A549 (cell line): Measurements from ENCODE around the gene TMOD4. TPM values are rescaled to one million over a fixed set of nuclear protein-coding genes. Genes with fewer than 3 reads are reported as not detected.

ENCODE experiments used
- ATAC-seq, 2 experiments: fragments of 200-7000 bp in 1 of 2; fragments of >200 bp in 1 of 2; cut with Nextera tagmentation in 1 of 2; cut with Tn5 transposase in 1 of 2; 3 replicates each; pipeline versions ENCODE4 v1.8.0 to v1.9.1; 2018 to 2020; ENCODE audit warnings: mild to moderate bottlenecking in 1 of 2, moderate library complexity in 1 of 2
- CTCF ChIA-PET: fragments of 300-600 bp; sonication (Branson Sonifier 250); formaldehyde crosslinking; extraction: SDS; loops from one replicate; lab custom pipeline; 2021; ENCODE audit warnings: antibody characterized with exemption, inconsistent platforms; lab: Yijun Ruan, JAX
- POLR2A ChIA-PET: fragments of 350-600 bp; formaldehyde crosslinking; extraction: SDS; loops from one replicate; lab custom pipeline; 2021; ENCODE audit warnings: antibody characterized with exemption, inconsistent platforms; lab: Yijun Ruan, JAX
- DNase-seq, 2 experiments: peaks; one replicate each; pipeline versions ENCODE4 v3.0.0 to v3.0.0-alpha.2; 2011 to 2016; ENCODE audit warnings: low read depth in 1 of 2, low spot score in 1 of 2
- FAIRE-seq: peaks from 2 replicates; lab custom pipeline; 2011; peaks lifted over from hg19 to GRCh38; lab: Jason Lieb, UNC
- H3K27ac ChIP-seq, 2 experiments: fragments of >200 bp; sonication (Bioruptor Twin); formaldehyde crosslinking; 3 replicates each; pipeline ENCODE4 v1.5.1; 2016 to 2017
- H3K4me1 ChIP-seq: fragments of >200 bp; sonication (Bioruptor Twin); formaldehyde crosslinking; 3 replicates; pipeline ENCODE4 v1.6.1; 2016
- H3K4me2 ChIP-seq: fragments of >200 bp; sonication (Bioruptor Twin); formaldehyde crosslinking; 3 replicates; pipeline ENCODE4 v1.6.1; 2016
- H3K4me3 ChIP-seq: fragments of >200 bp; sonication (Bioruptor Twin); formaldehyde crosslinking; 3 replicates; pipeline ENCODE4 v1.5.1; 2016
- H3K9me3 ChIP-seq: fragments of >200 bp; sonication (Bioruptor Twin); formaldehyde crosslinking; 3 replicates; pipeline ENCODE4 v1.6.1; 2016
- CBX8 ChIP-seq: fragments of 200-600 bp; sonication (generic); IDR thresholded peaks from 2 replicates; pipeline ENCODE4 v1.6.1; 2016
- CEBPB ChIP-seq, 2 experiments: fragments of >200 bp in 1 of 2; sonication (Bioruptor Twin) in 1 of 2; formaldehyde crosslinking in 1 of 2; IDR thresholded peaks; 2 replicates each; pipeline ENCODE4 v1.6.1; 2012 to 2016
- CTCF ChIP-seq: fragments of >200 bp; sonication (Bioruptor Twin); formaldehyde crosslinking; IDR thresholded peaks from 3 replicates; pipeline ENCODE4 v1.5.1; 2016
- E2F6 ChIP-seq: IDR thresholded peaks from 2 replicates; pipeline ENCODE4 v1.6.1; 2012; ENCODE audit warnings: low read depth, borderline replicate concordance
- EHF ChIP-seq: fragments of 250-450 bp; sonication (Bioruptor Pico); IDR thresholded peaks from 2 replicates; pipeline ENCODE4 v1.5.0; 2020; ENCODE audit warnings: mild to moderate bottlenecking
- EHMT2 ChIP-seq: fragments of 200-600 bp; sonication (generic); IDR thresholded peaks from 2 replicates; pipeline ENCODE4 v1.6.1; 2016; ENCODE audit warnings: antibody characterized with exemption, low read depth, mild to moderate bottlenecking, moderate library complexity
- EP300 ChIP-seq, 2 experiments: fragments of >200 bp; sonication (Bioruptor Twin); formaldehyde crosslinking; IDR thresholded peaks; 2 replicates in 1 of 2; 3 replicates in 1 of 2; pipeline ENCODE4 v1.6.1; 2016 to 2017
- ESRRA ChIP-seq: fragments of 150-350 bp; IDR thresholded peaks from 2 replicates; pipeline ENCODE4 v1.6.1; 2014; ENCODE audit warnings: mild to moderate bottlenecking, low read length, borderline replicate concordance
- FOSL2 ChIP-seq, 2 experiments: fragments of 450-650 bp in 1 of 2; fragments of >200 bp in 1 of 2; sonication (Bioruptor Twin) in 1 of 2; formaldehyde crosslinking; IDR thresholded peaks; 2 replicates each; pipeline versions ENCODE4 v1.5.0 to v1.6.1; 2016 to 2020; ENCODE audit warnings: mild to moderate bottlenecking in 1 of 2, moderate library complexity in 1 of 2
- FOXS1 ChIP-seq: fragments of 250-450 bp; sonication (Bioruptor Pico); IDR thresholded peaks from 2 replicates; pipeline ENCODE4 v1.5.0; 2020; ENCODE audit warnings: mild to moderate bottlenecking, moderate library complexity
- HDAC2 ChIP-seq: fragments of 200-600 bp; sonication (generic); IDR thresholded peaks from 2 replicates; pipeline ENCODE4 v1.6.1; 2016
- HOXA7 ChIP-seq: fragments of 250-450 bp; sonication (Bioruptor Pico); IDR thresholded peaks from 2 replicates; pipeline ENCODE4 v1.5.0; 2020; ENCODE audit warnings: mild to moderate bottlenecking, moderate library complexity
- JUNB ChIP-seq: fragments of >200 bp; sonication (Bioruptor Twin); formaldehyde crosslinking; IDR thresholded peaks from 2 replicates; pipeline ENCODE4 v1.6.1; 2016
- SREBF2 ChIP-seq: fragments of 450-650 bp; IDR thresholded peaks from 2 replicates; pipeline ENCODE4 v1.6.1; 2014; ENCODE audit warnings: mild to moderate bottlenecking, moderate library complexity
- WGBS: methylation state at CpG from one replicate; pipeline ENCODE4 v1.1.6; 2017; ENCODE audit errors: missing lambda C conversion rate; 5-methylcytosine and 5-hydroxymethylcytosine counted together
- polyA plus RNA-seq, 4 experiments: library from polyadenylated mRNA; depleted of rRNA in 3 of 4; stranded (reverse); fragments of >200 nt; fragmentation: RNase III in 1 of 4; extraction: RNeasy Plus Mini Kit Qiagen cat#74134 plus additional on column Dnase treatment in 1 of 4; gene quantifications; 2 replicates in 3 of 4; 3 replicates in 1 of 4; pipeline ENCODE4 v1.2.3, GENCODE V29; 2011 to 2017
- TF ChIP-seq, protein P1 (sequence below): fragments of 250-450 bp; sonication (Bioruptor Pico); IDR thresholded peaks from 2 replicates; pipeline ENCODE4 v1.5.0; 2021; ENCODE audit warnings: mild to moderate bottlenecking, moderate library complexity, borderline replicate concordance
- TF ChIP-seq, protein P2 (sequence below): fragments of >200 bp; sonication (Bioruptor Twin); formaldehyde crosslinking; IDR thresholded peaks from 2 replicates; pipeline ENCODE4 v1.6.1; 2016
- TF ChIP-seq, protein P3 (sequence below): fragments of 200-600 bp; sonication (generic); IDR thresholded peaks from 2 replicates; pipeline ENCODE4 v1.6.1; 2016; ENCODE audit warnings: antibody characterized with exemption, mild to moderate bottlenecking, moderate library complexity

TMOD4 gene
- polyA plus RNA-seq, 2 of the 4 experiments (the other 2 are of a cell fraction) = 0.30 to 0.49 TPM

DNA sequence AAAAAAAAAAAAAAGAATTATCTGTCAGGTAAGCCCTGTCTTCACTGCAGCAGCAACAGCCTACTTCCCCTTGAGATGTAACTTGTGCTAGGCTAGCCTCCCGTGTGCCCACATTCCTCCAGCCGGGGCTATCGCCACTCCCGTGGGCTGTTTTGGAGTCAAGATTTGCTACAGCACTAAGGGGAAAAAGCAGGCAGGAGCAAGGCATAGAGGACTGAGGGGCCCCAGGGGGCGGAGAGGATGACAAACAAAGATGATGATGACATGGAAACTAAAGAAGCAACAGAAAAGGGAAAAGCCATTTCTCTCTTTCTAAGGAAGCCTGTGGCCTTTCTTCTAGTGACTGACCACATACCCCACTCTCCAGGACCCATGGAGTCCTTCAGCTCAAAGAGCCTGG is 17.5 kb downstream of the TMOD4 start:
- H3K9me3 ChIP-seq = no peaks in the 10 kb centered on the region
- POLR2A ChIA-PET = no interaction called here
- FAIRE-seq (no peak), ATAC-seq (no peak), DNase-seq (no peak)
- WGBS = 94% methylated on average over 5 of the region's 5 CpGs
- CTCF ChIA-PET = interaction anchor here (1.0 to 7.0 kb wide), 3 partner anchors 58 to 134 kb away, joined by 3 to 132 read pairs (median 22); no protein-coding TSS in a partner anchor
- H3K27ac ChIP-seq = no peak overlapping the region
- no peak overlapping the region for H3K4me3 ChIP-seq
- TF ChIP-seq ESRRA (no peak), FOSL2 (IDR thresholded peaks at IDR 0.05) (no peak), FOSL2 (CRISPR knock-in tag; IDR thresholded peaks at IDR 0.05) (no peak), SREBF2 (no peak), EHMT2 (no peak), HDAC2 (no peak), EHF (CRISPR knock-in tag) (no peak), E2F6 (no peak)
- TF ChIP-seq, protein P1, sequence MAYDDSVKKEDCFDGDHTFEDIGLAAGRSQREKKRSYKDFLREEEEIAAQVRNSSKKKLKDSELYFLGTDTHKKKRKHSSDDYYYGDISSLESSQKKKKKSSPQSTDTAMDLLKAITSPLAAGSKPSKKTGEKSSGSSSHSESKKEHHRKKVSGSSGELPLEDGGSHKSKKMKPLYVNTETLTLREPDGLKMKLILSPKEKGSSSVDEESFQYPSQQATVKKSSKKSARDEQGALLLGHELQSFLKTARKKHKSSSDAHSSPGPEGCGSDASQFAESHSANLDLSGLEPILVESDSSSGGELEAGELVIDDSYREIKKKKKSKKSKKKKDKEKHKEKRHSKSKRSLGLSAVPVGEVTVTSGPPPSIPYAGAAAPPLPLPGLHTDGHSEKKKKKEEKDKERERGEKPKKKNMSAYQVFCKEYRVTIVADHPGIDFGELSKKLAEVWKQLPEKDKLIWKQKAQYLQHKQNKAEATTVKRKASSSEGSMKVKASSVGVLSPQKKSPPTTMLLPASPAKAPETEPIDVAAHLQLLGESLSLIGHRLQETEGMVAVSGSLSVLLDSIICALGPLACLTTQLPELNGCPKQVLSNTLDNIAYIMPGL = no peak
- TF ChIP-seq, protein P2, sequence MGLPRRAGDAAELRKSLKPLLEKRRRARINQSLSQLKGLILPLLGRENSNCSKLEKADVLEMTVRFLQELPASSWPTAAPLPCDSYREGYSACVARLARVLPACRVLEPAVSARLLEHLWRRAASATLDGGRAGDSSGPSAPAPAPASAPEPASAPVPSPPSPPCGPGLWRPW = no peak
- TF ChIP-seq, all 56 proteins: peak for 0
- Histone ChIP-seq H3K4me1 (no peaks in the 10 kb centered on the region), H3K4me2 (no peak overlapping the region)

- Histone ChIP-seq H3K4me1 (no peaks in the 10 kb centered on the region), H3K27ac (no peak overlapping the region), H3K4me2 (no peak overlapping the region), H3K9me3 (no peaks in the 10 kb centered on the region), H3K4me3 (no peak overlapping the region)
- ChIA-PET CTCF (interaction anchor here (0.6 to 7.0 kb wide), 25 partner anchors 8 to 692 kb away, joined by 3 to 132 read pairs (median 4); partner anchors contain the start of genes BNIPL, GABPB2, LYSMD1 and MLLT11), POLR2A (interaction anchor here (0.5 kb wide), 1 partner anchor 87 kb away, joined by 4 read pairs; the partner anchor contains the start of gene GABPB2)
- FAIRE-seq (no peak), ATAC-seq (no peak), DNase-seq (no peak)
- TF ChIP-seq FOXS1 (CRISPR knock-in tag) (no peak), CBX8 (no peak), HOXA7 (CRISPR knock-in tag) (no peak)
- TF ChIP-seq, protein P2 = no peak
- 93% methylated on average over 6 of the region's 6 CpGs for WGBS
Measured at GRCh38 chr1:151157067-151157531, 18.7 kb downstream of the TMOD4 start.

- FAIRE-seq = no peak
- CTCF ChIA-PET = interaction anchor here (0.6 to 7.0 kb wide), 23 partner anchors 9 to 132 kb away, joined by 3 to 132 read pairs (median 5); partner anchors contain the start of genes BNIPL, GABPB2, LYSMD1 and MLLT11
- ATAC-seq = peak; percentile 72 to 82
Measured at GRCh38 chr1:151156515-151156819, 19.3 kb downstream of the TMOD4 start, which contains the start of gene TNFAIP8L2. TNFAIP8L2 (plus strand) TSS chr1:151156649; CDS start chr1:151158698, 2,049 bp downstream.

More at GRCh38 chr1:151156515-151156819, 19.3 kb downstream of the TMOD4 start, which contains the start of gene TNFAIP8L2:
- H3K4me1 ChIP-seq = no peaks in the 10 kb centered on the region
- POLR2A ChIA-PET = no interaction called here
- H3K9me3 ChIP-seq = no peaks in the 10 kb centered on the region
- WGBS = 66% methylated on average over 4 of the region's 4 CpGs
- no peak within 1 kb of the TSS for H3K27ac ChIP-seq
- H3K4me3 ChIP-seq = no peak within 1 kb of the TSS
- H3K4me2 ChIP-seq = no peak within 1 kb of the TSS
- no peak for DNase-seq
- TF ChIP-seq CEBPB (IDR thresholded peaks at IDR 0.05) (no peak), CTCF (no peak), JUNB (no peak), FOXS1 (CRISPR knock-in tag) (no peak), HOXA7 (CRISPR knock-in tag) (no peak), HDAC2 (no peak), EP300 (IDR thresholded peaks at IDR 0.05) (no peak)
- TF ChIP-seq, protein P3, sequence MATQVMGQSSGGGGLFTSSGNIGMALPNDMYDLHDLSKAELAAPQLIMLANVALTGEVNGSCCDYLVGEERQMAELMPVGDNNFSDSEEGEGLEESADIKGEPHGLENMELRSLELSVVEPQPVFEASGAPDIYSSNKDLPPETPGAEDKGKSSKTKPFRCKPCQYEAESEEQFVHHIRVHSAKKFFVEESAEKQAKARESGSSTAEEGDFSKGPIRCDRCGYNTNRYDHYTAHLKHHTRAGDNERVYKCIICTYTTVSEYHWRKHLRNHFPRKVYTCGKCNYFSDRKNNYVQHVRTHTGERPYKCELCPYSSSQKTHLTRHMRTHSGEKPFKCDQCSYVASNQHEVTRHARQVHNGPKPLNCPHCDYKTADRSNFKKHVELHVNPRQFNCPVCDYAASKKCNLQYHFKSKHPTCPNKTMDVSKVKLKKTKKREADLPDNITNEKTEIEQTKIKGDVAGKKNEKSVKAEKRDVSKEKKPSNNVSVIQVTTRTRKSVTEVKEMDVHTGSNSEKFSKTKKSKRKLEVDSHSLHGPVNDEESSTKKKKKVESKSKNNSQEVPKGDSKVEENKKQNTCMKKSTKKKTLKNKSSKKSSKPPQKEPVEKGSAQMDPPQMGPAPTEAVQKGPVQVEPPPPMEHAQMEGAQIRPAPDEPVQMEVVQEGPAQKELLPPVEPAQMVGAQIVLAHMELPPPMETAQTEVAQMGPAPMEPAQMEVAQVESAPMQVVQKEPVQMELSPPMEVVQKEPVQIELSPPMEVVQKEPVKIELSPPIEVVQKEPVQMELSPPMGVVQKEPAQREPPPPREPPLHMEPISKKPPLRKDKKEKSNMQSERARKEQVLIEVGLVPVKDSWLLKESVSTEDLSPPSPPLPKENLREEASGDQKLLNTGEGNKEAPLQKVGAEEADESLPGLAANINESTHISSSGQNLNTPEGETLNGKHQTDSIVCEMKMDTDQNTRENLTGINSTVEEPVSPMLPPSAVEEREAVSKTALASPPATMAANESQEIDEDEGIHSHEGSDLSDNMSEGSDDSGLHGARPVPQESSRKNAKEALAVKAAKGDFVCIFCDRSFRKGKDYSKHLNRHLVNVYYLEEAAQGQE = no peak
